Body of pancreas (tissue), 4 donors: ENCODE measurements around the gene MAP3K5. TPM values are rescaled to one million over a fixed set of nuclear protein-coding genes. Genes with fewer than 3 reads are reported as not detected.

Source experiments
- ATAC-seq: fragments of 150-250 bp; one replicate; pipeline ENCODE4 v1.9.1; 2016
- DNase-seq, 4 donors: peaks; one replicate each; pipeline ENCODE4 v3.0.0-alpha.2; 2019
- H3K27ac ChIP-seq, 4 donors: fragments of 200-600 bp; sonication (generic); 1 replicate in 3 of 4; 2 replicates in 1 of 4; pipeline versions ENCODE4 v1.5.1 to v1.6.1; 2016 to 2019; ENCODE audit warnings: mild to moderate bottlenecking in 1 of 4, mixed read lengths in 1 of 4, moderate library complexity in 1 of 4
- H3K27me3 ChIP-seq, 2 donors: fragments of 200-600 bp; sonication (generic); one replicate each; pipeline ENCODE4 v1.6.0; 2016; ENCODE audit warnings: mild to moderate bottlenecking in 1 of 2
- H3K36me3 ChIP-seq, 2 donors: fragments of 200-600 bp; sonication (generic); replicated peaks in 1 of 2; 2 replicates each; pipeline ENCODE4 v1.5.1; 2016; ENCODE audit warnings: low read depth in 2 of 2; ENCODE audit not compliant: insufficient read depth in 1 of 2
- H3K4me1 ChIP-seq: fragments of 200-600 bp; sonication (generic); one replicate; pipeline ENCODE4 v1.6.0; 2016
- H3K4me3 ChIP-seq, 2 donors: fragments of 200-600 bp; sonication (generic); 1 replicate in 1 of 2; 2 replicates in 1 of 2; pipeline ENCODE4 v1.5.1; 2016 to 2019
- H3K9me3 ChIP-seq, 3 donors: fragments of 200-600 bp; sonication (generic); 1 replicate in 2 of 3; 2 replicates in 1 of 3; pipeline ENCODE4 v1.5.1; 2016
- POLR2A ChIP-seq, 3 donors: fragments of 450-650 bp; IDR thresholded peaks; one replicate each; pipeline ENCODE4 v1.6.1; 2016; ENCODE audit warnings: antibody characterized with exemption in 3 of 3, mild to moderate bottlenecking in 2 of 3
- WGBS, 2 donors: methylation state at CpG; one replicate each; pipeline ENCODE4 v1.1.5; 2017; 5-methylcytosine and 5-hydroxymethylcytosine counted together
- intact Hi-C: fragments of 100-400 bp; cut with DNase I; formaldehyde crosslinking; loops from one replicate; pipeline ENCODE4 v1.15.1; 2023
- total RNA-seq, 2 donors: library from RNA; depleted of rRNA; stranded (reverse); fragments of >200 nt; gene quantifications; one replicate each; pipeline ENCODE4 v1.1.0, GENCODE V29; 2016
- TF ChIP-seq, protein P1 (sequence below), 7 experiments: fragments of 450-650 bp in 4 of 7; fragments of 200-600 bp in 3 of 7; sonication (generic) in 3 of 7; IDR thresholded peaks; one replicate each; pipeline ENCODE4 v1.5.1; 2016 to 2019; ENCODE audit warnings: antibody characterized with exemption in 7 of 7

MAP3K5 gene
- total RNA-seq, 2 donors from 2014 or later, result 33.7 to 36.9 TPM

DNA sequence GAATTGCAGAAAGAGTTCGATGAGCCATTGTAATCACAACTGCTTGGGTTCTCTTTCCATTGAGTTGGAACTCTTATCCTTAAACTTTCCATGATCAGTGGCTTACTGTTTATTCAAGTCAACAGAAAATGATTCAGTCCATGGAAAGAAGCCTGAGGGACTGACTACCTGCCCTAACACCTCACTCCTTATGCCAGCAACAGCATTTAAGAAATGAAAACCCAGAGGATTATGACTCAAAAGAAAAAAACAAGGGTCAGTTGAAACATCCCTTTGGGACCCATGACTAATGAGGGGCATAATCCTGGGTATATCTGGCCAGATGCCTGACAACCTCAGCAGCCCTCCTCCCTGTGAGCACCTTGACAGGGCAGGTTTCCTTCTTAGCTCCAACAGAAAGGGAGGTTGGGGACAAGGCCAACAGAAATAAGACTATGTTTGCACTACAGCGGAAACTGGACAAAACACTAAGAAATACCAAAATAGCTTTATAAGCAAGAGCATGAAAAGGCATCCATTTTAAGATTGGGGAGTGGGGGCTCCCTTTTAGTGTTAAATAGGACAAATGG lies 106.7 kb downstream of the MAP3K5 start:
- no peak overlapping the region for H3K4me3 ChIP-seq
- TF ChIP-seq, protein P1, sequence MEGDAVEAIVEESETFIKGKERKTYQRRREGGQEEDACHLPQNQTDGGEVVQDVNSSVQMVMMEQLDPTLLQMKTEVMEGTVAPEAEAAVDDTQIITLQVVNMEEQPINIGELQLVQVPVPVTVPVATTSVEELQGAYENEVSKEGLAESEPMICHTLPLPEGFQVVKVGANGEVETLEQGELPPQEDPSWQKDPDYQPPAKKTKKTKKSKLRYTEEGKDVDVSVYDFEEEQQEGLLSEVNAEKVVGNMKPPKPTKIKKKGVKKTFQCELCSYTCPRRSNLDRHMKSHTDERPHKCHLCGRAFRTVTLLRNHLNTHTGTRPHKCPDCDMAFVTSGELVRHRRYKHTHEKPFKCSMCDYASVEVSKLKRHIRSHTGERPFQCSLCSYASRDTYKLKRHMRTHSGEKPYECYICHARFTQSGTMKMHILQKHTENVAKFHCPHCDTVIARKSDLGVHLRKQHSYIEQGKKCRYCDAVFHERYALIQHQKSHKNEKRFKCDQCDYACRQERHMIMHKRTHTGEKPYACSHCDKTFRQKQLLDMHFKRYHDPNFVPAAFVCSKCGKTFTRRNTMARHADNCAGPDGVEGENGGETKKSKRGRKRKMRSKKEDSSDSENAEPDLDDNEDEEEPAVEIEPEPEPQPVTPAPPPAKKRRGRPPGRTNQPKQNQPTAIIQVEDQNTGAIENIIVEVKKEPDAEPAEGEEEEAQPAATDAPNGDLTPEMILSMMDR (IDR thresholded peaks at IDR 0.05), result no peak
- TF ChIP-seq POLR2A (IDR thresholded peaks at IDR 0.05), result no peak
- intact Hi-C loops, result no loop called here
- peak overlapping the region; percentile 28 to 78 (median 64) for H3K27ac ChIP-seq
- H3K36me3 ChIP-seq, result peaks cover 0 to 2% of the 10 kb centered on the region in 2 donors
- peaks cover 38% of the 10 kb centered on the region for H3K4me1 ChIP-seq
- ATAC-seq (peak; percentile 65), DNase-seq (peak in 1 of 4 donors; percentile 24)
- H3K9me3 ChIP-seq, result peaks cover 0 to 4% (median 0%) of the 10 kb centered on the region in 3 donors
- 35 to 40% methylated on average over 2 of the region's 2 CpGs for WGBS, 2 donors
- no peaks in the 10 kb centered on the region for H3K27me3 ChIP-seq

DNA sequence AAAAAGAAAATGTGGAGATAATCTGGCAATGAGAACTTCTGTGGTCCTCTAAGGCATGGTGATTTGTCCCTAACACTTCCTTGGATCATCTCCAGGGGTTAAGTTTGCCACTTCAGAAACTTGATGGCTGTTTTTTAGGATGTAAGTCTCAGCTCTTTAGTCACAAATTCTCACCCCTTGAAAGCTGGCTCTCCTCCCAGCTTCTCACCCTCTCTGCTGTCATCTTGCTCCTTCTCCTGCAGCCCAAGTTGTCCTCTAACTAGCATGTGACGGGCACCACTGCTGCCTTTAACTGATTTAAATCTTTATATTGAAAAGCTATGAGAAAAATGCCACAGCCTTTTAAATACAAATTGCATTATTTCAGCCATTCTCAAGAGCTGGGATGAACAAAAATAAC lies 107.8 kb downstream of the MAP3K5 start:
- TF ChIP-seq, protein P1 (IDR thresholded peaks at IDR 0.05), result no peak
- TF ChIP-seq POLR2A (IDR thresholded peaks at IDR 0.05), result no peak
- no peak for DNase-seq
- peak overlapping the region in 1 of 4 donors; percentile 78 for H3K27ac ChIP-seq
- peaks cover 0 to 2% of the 10 kb centered on the region in 2 donors for H3K36me3 ChIP-seq
- no peaks in the 10 kb centered on the region for H3K27me3 ChIP-seq
- intact Hi-C loops, result no loop called here
- no peak for ATAC-seq
- 55 to 70% methylated on average over 1 of the region's 1 CpG for WGBS, 2 donors
- H3K4me1 ChIP-seq, result peaks cover 38% of the 10 kb centered on the region
- H3K4me3 ChIP-seq, result no peak overlapping the region
- peaks cover 0 to 4% (median 0%) of the 10 kb centered on the region in 3 donors for H3K9me3 ChIP-seq

DNA sequence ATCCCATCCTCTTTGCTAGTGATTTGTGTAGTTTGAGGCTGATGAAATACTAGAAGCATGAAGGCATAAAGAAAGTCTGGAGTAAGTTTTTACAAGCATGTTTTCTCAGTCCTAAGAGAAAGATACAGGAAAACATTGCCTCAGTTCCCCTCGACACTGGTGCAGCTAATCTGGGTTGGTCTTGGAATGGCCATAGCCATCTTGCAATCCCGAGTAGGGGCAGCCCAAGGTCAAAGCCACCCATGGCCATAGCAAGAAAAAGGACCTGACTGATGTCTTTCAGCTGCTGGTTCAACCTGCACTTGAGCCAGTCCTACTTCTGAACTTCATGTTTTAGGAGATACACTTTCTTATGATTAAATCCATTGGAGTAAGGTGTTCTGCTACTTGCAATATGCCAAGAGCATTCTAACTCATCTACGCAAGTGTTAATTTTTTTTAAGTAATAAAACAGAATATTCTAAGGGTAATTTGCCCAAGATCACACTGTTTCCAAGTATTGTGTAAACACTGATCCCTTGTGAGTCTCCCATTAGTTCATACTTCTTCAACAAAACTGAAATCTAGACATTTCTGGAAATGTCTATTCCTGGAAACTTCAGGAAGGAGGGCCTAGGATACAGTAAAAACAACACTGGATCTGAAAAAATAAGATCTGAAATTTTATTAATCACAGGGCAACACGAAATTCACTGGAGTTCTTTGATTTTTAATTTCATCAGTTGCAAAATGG lies 108.9 kb downstream of the MAP3K5 start:
- intact Hi-C loops, result no loop called here
- Histone ChIP-seq H3K27me3 (no peaks in the 10 kb centered on the region), H3K9me3 (peaks cover 0 to 4% (median 0%) of the 10 kb centered on the region in 3 donors), H3K4me1 (peaks cover 38% of the 10 kb centered on the region), H3K27ac (peak overlapping the region in 3 of 4 donors; percentile 12 to 45 (median 31)), H3K36me3 (no peaks in the 10 kb centered on the region), H3K4me3 (no peak overlapping the region)
- no peak for DNase-seq
- TF ChIP-seq POLR2A (IDR thresholded peaks at IDR 0.05), result no peak
- TF ChIP-seq, protein P1 (IDR thresholded peaks at IDR 0.05), result no peak
- WGBS, 2 donors, result 75 to 78% methylated on average over 4 of the region's 4 CpGs
- no peak for ATAC-seq

DNA sequence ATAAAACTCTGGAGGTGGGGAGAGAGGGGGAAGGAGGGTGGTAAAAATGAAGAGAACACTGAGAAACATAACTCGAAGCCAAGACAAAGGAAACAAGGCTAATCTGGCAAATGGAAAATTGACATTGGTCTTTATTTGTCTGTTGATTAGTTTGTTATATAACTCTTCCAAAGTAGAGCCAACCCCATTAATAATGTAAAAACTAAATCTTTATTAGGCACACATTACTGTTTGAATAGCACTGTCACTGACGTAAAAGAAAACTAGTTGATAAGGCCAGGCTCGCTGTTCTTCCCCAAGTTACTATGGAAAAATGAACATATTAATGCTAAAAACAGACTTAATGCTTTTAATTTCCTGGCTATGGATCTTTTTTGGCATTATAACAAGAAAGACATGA lies 110.0 kb downstream of the MAP3K5 start:
- peak overlapping the region in 3 of 4 donors; percentile 20 to 45 (median 42) for H3K27ac ChIP-seq
- DNase-seq (no peak), ATAC-seq (peak; percentile 59)
- peaks cover 44% of the 10 kb centered on the region for H3K4me1 ChIP-seq
- intact Hi-C loops, result no loop called here
- 37 to 40% methylated on average over 3 of the region's 3 CpGs for WGBS, 2 donors
- H3K4me3 ChIP-seq, result no peak overlapping the region
- TF ChIP-seq, protein P1 (IDR thresholded peaks at IDR 0.05), result no peak
- no peak for TF ChIP-seq POLR2A (IDR thresholded peaks at IDR 0.05)
- no peaks in the 10 kb centered on the region for H3K9me3 ChIP-seq
- H3K36me3 ChIP-seq, result no peaks in the 10 kb centered on the region
- H3K27me3 ChIP-seq, result no peaks in the 10 kb centered on the region
